Measurements from ENCODE around the gene RAD52.

- TF ChIP-seq CEBPB (IDR thresholded peaks at IDR 0.05) (no peak), RNF2 (IDR thresholded peaks at IDR 0.05; ENCODE audit: borderline replicate concordance, low read depth) (no peak), SREBF2 (IDR thresholded peaks at IDR 0.05) (no peak), EHMT2 (IDR thresholded peaks at IDR 0.05; ENCODE audit: low read depth) (no peak), POLR2A (IDR thresholded peaks at IDR 0.05; ENCODE audit: low read length) (no peak), CTCF (IDR thresholded peaks at IDR 0.05) (no peak), HOXA7 (CRISPR knock-in tag; IDR thresholded peaks at IDR 0.05) (no peak), BHLHE40 (IDR thresholded peaks at IDR 0.05; ENCODE audit: low read depth, low read length) (no peak)
- TF ChIP-seq, protein P1, sequence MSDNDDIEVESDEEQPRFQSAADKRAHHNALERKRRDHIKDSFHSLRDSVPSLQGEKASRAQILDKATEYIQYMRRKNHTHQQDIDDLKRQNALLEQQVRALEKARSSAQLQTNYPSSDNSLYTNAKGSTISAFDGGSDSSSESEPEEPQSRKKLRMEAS (IDR thresholded peaks at IDR 0.05), result no peak
Measured at GRCh38 chr12:903055-903454, 46.4 kb downstream of the RAD52 start.
